Lower leg skin (tissue), 3 donors: Measurements from ENCODE around the gene FLAD1.

Experiments used
- CTCF ChIP-seq, 3 donors: fragments of 450-650 bp; IDR thresholded peaks; one replicate each; pipeline ENCODE4 v1.5.1; 2016; ENCODE audit warnings: antibody characterized with exemption in 3 of 3, mild to moderate bottlenecking in 3 of 3, moderate library complexity in 2 of 3
- POLR2A ChIP-seq, 2 donors: fragments of 450-650 bp; IDR thresholded peaks; one replicate each; pipeline ENCODE4 v1.6.1; 2016 to 2017; ENCODE audit warnings: antibody characterized with exemption in 2 of 2, mild to moderate bottlenecking in 1 of 2, moderate library complexity in 1 of 2

DNA sequence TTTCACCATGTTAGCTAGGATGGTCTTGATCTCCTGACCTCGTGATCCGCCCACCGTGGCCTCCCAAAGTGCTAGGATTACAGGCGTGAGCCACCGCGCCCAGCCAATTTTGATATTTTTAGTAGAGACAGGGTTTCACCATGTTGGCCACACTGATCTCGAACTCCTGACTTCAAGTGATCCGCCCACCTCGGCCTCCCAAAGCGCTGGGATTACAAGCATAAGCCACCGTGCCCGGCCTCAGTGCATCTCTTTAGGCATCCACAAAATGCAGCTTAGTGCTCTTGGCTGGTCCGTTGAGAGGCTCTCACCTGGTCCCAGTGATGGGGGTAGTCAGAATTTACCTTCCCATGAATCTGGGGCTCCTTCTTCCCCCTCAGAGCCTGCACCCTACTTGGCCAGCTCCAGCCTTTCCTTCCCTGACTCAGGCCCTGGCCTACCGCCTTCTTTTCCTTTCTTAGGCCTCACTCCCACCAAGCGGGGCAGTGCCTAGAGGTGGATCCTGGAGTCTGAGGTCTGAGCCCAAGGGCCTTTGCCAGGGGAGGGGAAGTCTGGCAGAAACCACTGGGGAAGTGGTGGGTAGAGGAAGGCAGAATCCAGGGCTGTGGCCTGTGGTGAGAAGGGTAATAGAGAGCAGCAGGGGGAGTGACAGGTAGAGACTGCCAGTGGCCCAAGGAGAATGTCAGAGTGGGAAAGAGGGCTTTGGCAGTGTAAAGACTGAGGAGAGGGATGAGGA, 14.0 kb downstream of the FLAD1 start:
- TF ChIP-seq POLR2A (IDR thresholded peaks at IDR 0.05) (no peak), CTCF (IDR thresholded peaks at IDR 0.05) (no peak)
